H9 (cell line): Measurements from ENCODE around the gene HDDC2. TPM values are rescaled to one million over a fixed set of nuclear protein-coding genes. Genes with fewer than 3 reads are reported as not detected.

Experiments used
- DNase-seq: peaks from one replicate; pipeline ENCODE4 v3.0.0-alpha.2; 2017
- H2AFZ ChIP-seq: one replicate; pipeline ENCODE4 v1.6.1; 2013; ENCODE audit warnings: mild to moderate bottlenecking, low read length, control low read depth, moderate library complexity
- H2AK5ac ChIP-seq: 2 replicates; pipeline ENCODE4 v1.6.1; 2013; ENCODE audit warnings: low read length, control low read depth, mixed read lengths; ENCODE audit not compliant: insufficient read length
- H2BK120ac ChIP-seq: one replicate; pipeline ENCODE4 v1.6.1; 2013; ENCODE audit warnings: low read depth, mild to moderate bottlenecking, low read length, control low read depth, inconsistent platforms; ENCODE audit not compliant: poor library complexity, severe bottlenecking
- H2BK12ac ChIP-seq: 2 replicates; pipeline ENCODE4 v1.6.1; 2013; ENCODE audit warnings: low read length, control low read depth, mixed read lengths, low read depth; ENCODE audit not compliant: insufficient read length
- H2BK15ac ChIP-seq: 2 replicates; pipeline ENCODE4 v1.6.1; 2013; ENCODE audit warnings: low read depth, low read length, control low read depth
- H2BK20ac ChIP-seq: one replicate; pipeline ENCODE4 v1.6.1; 2013; ENCODE audit warnings: low read depth, mild to moderate bottlenecking, low read length, control low read depth, inconsistent platforms; ENCODE audit not compliant: poor library complexity, severe bottlenecking
- H2BK5ac ChIP-seq: 2 replicates; pipeline ENCODE4 v1.6.1; 2013; ENCODE audit warnings: low read length, control low read depth, mixed read lengths; ENCODE audit not compliant: insufficient read length
- H3K14ac ChIP-seq: 2 replicates; pipeline ENCODE4 v1.6.1; 2013; ENCODE audit warnings: low read length, control low read depth; ENCODE audit not compliant: insufficient read depth
- H3K18ac ChIP-seq: 2 replicates; pipeline ENCODE4 v1.6.1; 2013; ENCODE audit warnings: low read depth, mild to moderate bottlenecking, mixed read lengths, low read length, control low read depth; ENCODE audit not compliant: insufficient read length
- H3K23ac ChIP-seq: 2 replicates; pipeline ENCODE4 v1.6.1; 2013; ENCODE audit warnings: low read length, control low read depth, mixed read lengths, low read depth; ENCODE audit not compliant: insufficient read length
- H3K23me2 ChIP-seq: 2 replicates; pipeline ENCODE4 v1.6.1; 2013; ENCODE audit warnings: low read depth, mild to moderate bottlenecking, mixed read lengths, low read length, control low read depth; ENCODE audit not compliant: insufficient read length, poor library complexity, severe bottlenecking
- H3K27ac ChIP-seq: 2 replicates; pipeline ENCODE4 v1.5.1; 2013; ENCODE audit warnings: low read length, control low read depth, mixed read lengths, low read depth; ENCODE audit not compliant: insufficient read length
- H3K27me3 ChIP-seq: 2 replicates; pipeline ENCODE4 v1.6.1; 2013; ENCODE audit warnings: low read length, control low read depth, inconsistent platforms; ENCODE audit not compliant: insufficient read depth
- H3K4ac ChIP-seq: 2 replicates; pipeline ENCODE4 v1.6.1; 2013; ENCODE audit warnings: low read depth, mild to moderate bottlenecking, control low read depth, inconsistent platforms, low read length, moderate library complexity
- H3K4me1 ChIP-seq: 2 replicates; pipeline ENCODE4 v1.6.1; 2013; ENCODE audit warnings: low read length, control low read depth, inconsistent platforms; ENCODE audit not compliant: insufficient read depth
- H3K4me2 ChIP-seq: 2 replicates; pipeline ENCODE4 v1.6.1; 2013; ENCODE audit warnings: low read length, control low read depth, mixed read lengths; ENCODE audit not compliant: insufficient read length, insufficient read depth
- H3K56ac ChIP-seq: 2 replicates; pipeline ENCODE4 v1.6.1; 2013; ENCODE audit warnings: low read depth, mild to moderate bottlenecking, mixed read lengths, low read length, control low read depth; ENCODE audit not compliant: insufficient read length
- H3K79me1 ChIP-seq: 2 replicates; pipeline ENCODE4 v1.6.1; 2013; ENCODE audit warnings: low read depth, mild to moderate bottlenecking, moderate library complexity, low read length, control low read depth, inconsistent platforms; ENCODE audit not compliant: insufficient read depth, poor library complexity, severe bottlenecking
- H3K79me2 ChIP-seq: 2 replicates; pipeline ENCODE4 v1.6.1; 2013; ENCODE audit warnings: low read length, control low read depth, inconsistent platforms; ENCODE audit not compliant: insufficient read depth
- H3K9ac ChIP-seq: 2 replicates; pipeline ENCODE4 v1.6.1; 2013; ENCODE audit warnings: low read length, control low read depth, mixed read lengths; ENCODE audit not compliant: insufficient read length; ENCODE audit errors: extremely low read depth
- H3K9me3 ChIP-seq: one replicate; pipeline ENCODE4 v1.6.1; 2013; ENCODE audit warnings: low read depth, low read length, inconsistent platforms; ENCODE audit not compliant: control insufficient read depth
- H3T11ph ChIP-seq: one replicate; pipeline ENCODE4 v1.6.1; 2013; ENCODE audit warnings: mild to moderate bottlenecking, low read length, control low read depth, inconsistent platforms
- H4K20me1 ChIP-seq: one replicate; pipeline ENCODE4 v1.6.1; 2013; ENCODE audit not compliant: control insufficient read depth, insufficient read length, insufficient read depth
- H4K5ac ChIP-seq: 2 replicates; pipeline ENCODE4 v1.6.1; 2013; ENCODE audit warnings: low read depth, mild to moderate bottlenecking, mixed read lengths, low read length, control low read depth; ENCODE audit not compliant: insufficient read length
- H4K8ac ChIP-seq: replicated peaks from 2 replicates; pipeline ENCODE4 v1.6.1; 2013; ENCODE audit warnings: low read length, control low read depth, mixed read lengths, low read depth; ENCODE audit not compliant: insufficient read length
- H4K91ac ChIP-seq: 2 replicates; pipeline ENCODE4 v1.6.1; 2013; ENCODE audit warnings: low read depth, mild to moderate bottlenecking, moderate library complexity, mixed read lengths, low read length, control low read depth; ENCODE audit not compliant: insufficient read length
- H3K27ac Mint-ChIP-seq, 3 experiments: 2 replicates in 2 of 3; 3 replicates in 1 of 3; pipeline ENCODE4 v1.8.0; 2020 to 2021; ENCODE audit warnings: mixed read lengths in 3 of 3, mild to moderate bottlenecking in 1 of 3, moderate library complexity in 1 of 3
- H3K27me3 Mint-ChIP-seq: 2 replicates; pipeline ENCODE4 v1.8.0; 2021; ENCODE audit warnings: low read depth, mild to moderate bottlenecking, moderate library complexity, mixed read lengths
- H3K36me3 Mint-ChIP-seq, 3 experiments: 2 replicates in 2 of 3; 3 replicates in 1 of 3; pipeline ENCODE4 v1.8.0; 2020 to 2021; ENCODE audit warnings: low read depth in 3 of 3, mixed read lengths in 3 of 3; ENCODE audit not compliant: insufficient read depth in 1 of 3
- H3K4me1 Mint-ChIP-seq, 2 experiments: 2 replicates each; pipeline ENCODE4 v1.8.0; 2020; ENCODE audit warnings: mixed read lengths in 2 of 2
- H3K4me3 Mint-ChIP-seq, 2 experiments: 2 replicates in 1 of 2; 3 replicates in 1 of 2; pipeline ENCODE4 v1.8.0; 2020 to 2021; ENCODE audit warnings: mild to moderate bottlenecking in 2 of 2, mixed read lengths in 2 of 2, moderate library complexity in 1 of 2
- H3K9me3 Mint-ChIP-seq, 2 experiments: 2 replicates in 1 of 2; 3 replicates in 1 of 2; pipeline ENCODE4 v1.8.0; 2020; ENCODE audit warnings: mild to moderate bottlenecking in 2 of 2, mixed read lengths in 2 of 2, moderate library complexity in 1 of 2
- WGBS: extraction: QIAGEN DNeasy Blood & Tissue Kit; methylation state at CpG from one replicate; pipeline ENCODE4 v1.1.7; 2013; ENCODE audit warnings: missing lambda C conversion rate, low lambda C conversion rate, mixed read lengths; ENCODE audit not compliant: insufficient read length; ENCODE audit errors: extremely low coverage; 5-methylcytosine and 5-hydroxymethylcytosine counted together
- total RNA-seq: library from RNA; stranded (reverse); gene quantifications from 2 replicates; pipeline ENCODE4 v1.2.1, GENCODE V29; 2021
- TF ChIP-seq, protein P1 (sequence below): fragments of 200-600 bp; sonication (generic); conservative IDR thresholded peaks from 3 replicates; pipeline ENCODE4 v1.8.0; 2021; ENCODE audit warnings: antibody characterized with exemption, mild to moderate bottlenecking

The HDDC2 gene
- total RNA-seq, 1 experiment from 2014 or later: 77.8 TPM

DNA sequence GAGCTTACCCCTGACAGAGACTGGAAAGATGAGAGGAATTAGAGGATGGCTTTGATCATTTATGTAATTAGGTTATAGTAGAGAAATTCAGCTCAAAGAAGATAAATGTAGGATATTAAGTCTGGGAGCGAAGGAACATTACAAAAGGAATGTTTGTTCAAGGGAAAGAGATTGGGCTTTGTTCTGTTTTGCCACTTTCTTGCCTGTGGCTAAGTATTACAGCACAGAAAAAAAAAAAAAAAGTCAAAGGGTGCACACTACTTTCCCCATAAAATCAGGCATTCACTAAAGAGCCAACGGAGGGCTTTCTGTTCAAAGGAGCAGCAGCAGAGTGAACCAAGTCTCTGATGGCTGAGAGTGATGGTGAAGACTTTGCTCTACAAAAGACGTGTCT, 5.0 kb upstream of the HDDC2 start:
- Histone ChIP-seq H3K79me1 (no peaks in the 10 kb centered on the region), H4K5ac (no peak overlapping the region), H2BK15ac (no peak overlapping the region), H3K9ac (no peak overlapping the region), H2BK12ac (no peak overlapping the region), H2BK5ac (no peak overlapping the region), H4K91ac (no peak overlapping the region), H3K23ac (no peak overlapping the region), H3K79me2 (no peaks in the 10 kb centered on the region), H4K20me1 (no peaks in the 10 kb centered on the region), H3K4me1 (0 out of 2 replicates have a peak, but pooled peaks cover 2% of the 10 kb centered on the region), H2BK20ac (no peak overlapping the region), H3K23me2 (peaks cover under 1% of the 10 kb centered on the region), H3T11ph (no peak overlapping the region), H3K27me3 (no peaks in the 10 kb centered on the region), H3K4ac (no peak overlapping the region), H2BK120ac (no peak overlapping the region), H4K8ac (no peak overlapping the region), H3K9me3 (no peaks in the 10 kb centered on the region), H2AK5ac (no peak overlapping the region), H3K27ac (no peak overlapping the region), H3K14ac (no peak overlapping the region), H2AFZ (no peak overlapping the region), H3K56ac (no peak overlapping the region), H3K4me2 (no peak overlapping the region), H3K18ac (no peak overlapping the region)
- no peak overlapping the region for H3K4me3 Mint-ChIP-seq
- no CpG with 5 or more reads among the region's 3 CpGs for WGBS
- peaks cover 0 to 4% of the 10 kb centered on the region in 2 experiments; a peak in 2 of 5 replicates for H3K9me3 Mint-ChIP-seq
- peaks cover 0 to 4% (median 0%) of the 10 kb centered on the region in 3 experiments; a peak in 1 of 7 replicates for H3K36me3 Mint-ChIP-seq
- TF ChIP-seq, protein P1, sequence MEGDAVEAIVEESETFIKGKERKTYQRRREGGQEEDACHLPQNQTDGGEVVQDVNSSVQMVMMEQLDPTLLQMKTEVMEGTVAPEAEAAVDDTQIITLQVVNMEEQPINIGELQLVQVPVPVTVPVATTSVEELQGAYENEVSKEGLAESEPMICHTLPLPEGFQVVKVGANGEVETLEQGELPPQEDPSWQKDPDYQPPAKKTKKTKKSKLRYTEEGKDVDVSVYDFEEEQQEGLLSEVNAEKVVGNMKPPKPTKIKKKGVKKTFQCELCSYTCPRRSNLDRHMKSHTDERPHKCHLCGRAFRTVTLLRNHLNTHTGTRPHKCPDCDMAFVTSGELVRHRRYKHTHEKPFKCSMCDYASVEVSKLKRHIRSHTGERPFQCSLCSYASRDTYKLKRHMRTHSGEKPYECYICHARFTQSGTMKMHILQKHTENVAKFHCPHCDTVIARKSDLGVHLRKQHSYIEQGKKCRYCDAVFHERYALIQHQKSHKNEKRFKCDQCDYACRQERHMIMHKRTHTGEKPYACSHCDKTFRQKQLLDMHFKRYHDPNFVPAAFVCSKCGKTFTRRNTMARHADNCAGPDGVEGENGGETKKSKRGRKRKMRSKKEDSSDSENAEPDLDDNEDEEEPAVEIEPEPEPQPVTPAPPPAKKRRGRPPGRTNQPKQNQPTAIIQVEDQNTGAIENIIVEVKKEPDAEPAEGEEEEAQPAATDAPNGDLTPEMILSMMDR: no peak
- peaks cover 2% of the 10 kb centered on the region in 2 experiments; a peak in 2 of 4 replicates for H3K4me1 Mint-ChIP-seq
- no peak overlapping the region for H3K27ac Mint-ChIP-seq
- DNase-seq: no peak
- peaks cover 21% of the 10 kb centered on the region for H3K27me3 Mint-ChIP-seq
